ENCODE measurements around the gene PPM1E. TPM values are rescaled to one million over a fixed set of nuclear protein-coding genes. Genes with fewer than 3 reads are reported as not detected.
"Not testable (repeated sequence)": the region's sequence is repeated elsewhere in the genome, so short reads cannot be mapped to it uniquely, and the experiment has no call there.

The PPM1E gene
- total RNA-seq, 2 donors from 2014 or later = 0.05 to 0.32 TPM

- peaks cover 39% of the 10 kb centered on the region for H3K27me3 ChIP-seq
- no peak overlapping the region for H3K9ac ChIP-seq (ENCODE audit: low read depth in 2 of 2, low read length in 2 of 2)
- no peak for TF ChIP-seq CTCF (IDR thresholded peaks at IDR 0.05)
- no peak for DNase-seq
- no peak overlapping the region for H3K4me3 ChIP-seq
- no peaks in the 10 kb centered on the region for H3K9me3 ChIP-seq
- intact Hi-C loops (cut with DNase I) = no loop called here
- peaks cover 4% of the 10 kb centered on the region for H3K4me1 ChIP-seq
- no peaks in the 10 kb centered on the region for H3K36me3 ChIP-seq
- no peak overlapping the region for H3K27ac ChIP-seq
Measured at GRCh38 chr17:58759522-58759921, 3.9 kb downstream of the PPM1E start.

GRCh38 chr17:58760248-58760647, 4.6 kb downstream of the PPM1E start:
- no peak overlapping the region for H3K27ac ChIP-seq
- no peak for DNase-seq
- peaks cover 4% of the 10 kb centered on the region for H3K4me1 ChIP-seq
- no peak overlapping the region for H3K9ac ChIP-seq (ENCODE audit: low read depth in 2 of 2, low read length in 2 of 2)
- no peaks in the 10 kb centered on the region for H3K9me3 ChIP-seq
- intact Hi-C loops (cut with DNase I) = no loop called here
- no peaks in the 10 kb centered on the region for H3K36me3 ChIP-seq
- TF ChIP-seq CTCF (IDR thresholded peaks at IDR 0.05) = no peak
- no peak overlapping the region for H3K4me3 ChIP-seq
- H3K27me3 ChIP-seq = peaks cover 39% of the 10 kb centered on the region

GRCh38 chr17:58763263-58763662, 7.6 kb downstream of the PPM1E start:
- intact Hi-C loops (cut with DNase I) = no loop called here
- no peak for DNase-seq
- H3K4me3 ChIP-seq = no peak overlapping the region

GRCh38 chr17:58764373-58764772, 8.7 kb downstream of the PPM1E start:
- H3K4me1 ChIP-seq = no peaks in the 10 kb centered on the region
- H3K27ac ChIP-seq = no peak overlapping the region
- no peak overlapping the region for H3K9ac ChIP-seq (ENCODE audit: low read depth in 2 of 2, low read length in 2 of 2)
- TF ChIP-seq CTCF (IDR thresholded peaks at IDR 0.05) = no peak
- H3K4me3 ChIP-seq = no peak overlapping the region
- no peak for DNase-seq
- no peaks in the 10 kb centered on the region for H3K9me3 ChIP-seq
- H3K27me3 ChIP-seq = peaks cover 5% of the 10 kb centered on the region
- H3K36me3 ChIP-seq = no peaks in the 10 kb centered on the region
- intact Hi-C loops (cut with DNase I) = no loop called here

More at GRCh38 chr17:58763263-58763662, 7.6 kb downstream of the PPM1E start:
- Histone ChIP-seq H3K4me1 (no peaks in the 10 kb centered on the region), H3K9me3 (no peaks in the 10 kb centered on the region), H3K36me3 (no peaks in the 10 kb centered on the region), H3K27ac (no peak overlapping the region), H3K9ac (ENCODE audit: low read depth in 2 of 2, low read length in 2 of 2) (no peak overlapping the region), H3K27me3 (peaks cover 11% of the 10 kb centered on the region)
- no peak for TF ChIP-seq CTCF (IDR thresholded peaks at IDR 0.05)

GRCh38 chr17:58778482-58778881, 22.8 kb downstream of the PPM1E start:
- H3K9me3 ChIP-seq; H3K36me3 ChIP-seq; intact Hi-C loops (cut with DNase I); H3K4me3 ChIP-seq; H3K27me3 ChIP-seq; DNase-seq; H3K4me1 ChIP-seq; H3K9ac ChIP-seq (ENCODE audit: low read depth in 2 of 2, low read length in 2 of 2); H3K27ac ChIP-seq: not testable (repeated sequence)

DNA sequence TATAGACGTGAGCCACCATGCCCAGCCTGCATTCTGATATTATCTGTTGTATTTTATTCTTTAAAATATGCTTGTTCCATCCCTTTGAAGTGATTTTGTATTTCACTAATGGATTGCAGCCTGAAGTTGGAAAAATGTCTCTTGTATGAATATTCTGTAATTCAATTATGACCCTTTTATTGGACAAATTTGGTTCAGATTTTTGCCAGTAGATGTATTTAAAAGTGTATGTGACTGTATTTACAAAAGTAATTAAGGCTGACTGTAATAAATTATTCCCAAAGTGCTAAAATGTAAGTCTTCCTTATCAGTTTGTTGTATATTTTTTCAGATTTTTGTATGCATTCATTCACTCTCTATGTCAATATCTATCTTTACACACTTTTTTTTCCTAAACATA, 23.8 kb downstream of the PPM1E start:
- DNase-seq = no peak
- Histone ChIP-seq H3K27me3 (no peaks in the 10 kb centered on the region), H3K4me1 (no peaks in the 10 kb centered on the region), H3K9me3 (no peaks in the 10 kb centered on the region), H3K27ac (no peak overlapping the region), H3K4me3 (no peak overlapping the region), H3K36me3 (no peaks in the 10 kb centered on the region), H3K9ac (ENCODE audit: low read depth in 2 of 2, low read length in 2 of 2) (no peak overlapping the region)
- TF ChIP-seq CTCF (IDR thresholded peaks at IDR 0.05) = no peak
- intact Hi-C loops (cut with DNase I) = no loop called here

All from colonic mucosa (tissue), 4 donors.